Dendritic cell treated with granulocyte-macrophage colony-stimulating factor and Interleukin-4, amounts not matched to agents 40 ng/mL and 50 ng/mL, for 4 days (primary cell): ENCODE measurements around the gene HPS6.
A peak's percentile ranks its signal among the peaks of the same experiment; 100 is the strongest.

ENCODE experiments used
- H3K27ac Mint-ChIP-seq: one replicate; pipeline ENCODE4 v1.8.0; 2022; ENCODE audit warnings: mild to moderate bottlenecking, mixed read lengths
- H3K27me3 Mint-ChIP-seq: one replicate; pipeline ENCODE4 v1.8.0; 2022; ENCODE audit warnings: mild to moderate bottlenecking, mixed read lengths
- H3K36me3 Mint-ChIP-seq: one replicate; pipeline ENCODE4 v1.8.0; 2022; ENCODE audit warnings: low read depth, mixed read lengths
- H3K4me1 Mint-ChIP-seq: one replicate; pipeline ENCODE4 v1.8.0; 2022; ENCODE audit warnings: low read depth, mixed read lengths
- H3K4me3 Mint-ChIP-seq: one replicate; pipeline ENCODE4 v1.8.0; 2022; ENCODE audit warnings: mild to moderate bottlenecking, moderate library complexity, mixed read lengths
- H3K9me3 Mint-ChIP-seq: one replicate; pipeline ENCODE4 v1.8.0; 2022; ENCODE audit warnings: mixed read lengths
- intact Hi-C: fragments of 100-400 bp; cut with micrococcal nuclease; formaldehyde crosslinking; loops from one replicate; pipeline ENCODE4 v1.15.0; 2022

Gene HPS6

GRCh38 chr10:102055647-102056419 is 9.3 kb upstream of the HPS6 start, which contains the start of gene ARMH3:
ARMH3 (minus strand) TSS chr10:102056173; CDS start chr10:102040114, 16,059 bp downstream.
- Mint-ChIP-seq H3K27ac (peak within 1 kb of the TSS; percentile 98), H3K9me3 (no peaks in the 10 kb centered on the region), H3K27me3 (no peaks in the 10 kb centered on the region), H3K4me3 (peak within 1 kb of the TSS; percentile 93), H3K4me1 (peaks cover 31% of the 10 kb centered on the region), H3K36me3 (peaks cover 30% of the 10 kb centered on the region)
- intact Hi-C loops = loop anchor here (1.0 to 5.0 kb wide), 2 partner anchors 9 to 76 kb away; partner anchors contain the start of genes HPS6 and PPRC1

GRCh38 chr10:102059987-102060386 is 5.2 kb upstream of the HPS6 start:
- Mint-ChIP-seq H3K9me3 (no peaks in the 10 kb centered on the region), H3K27ac (no peak overlapping the region), H3K36me3 (peaks cover 12% of the 10 kb centered on the region), H3K4me1 (peaks cover 20% of the 10 kb centered on the region), H3K4me3 (no peak overlapping the region), H3K27me3 (no peaks in the 10 kb centered on the region)
- intact Hi-C loops = loop anchor here (5.0 kb wide), 1 partner anchor 72 kb away; the partner anchor contains the start of gene PPRC1

- Mint-ChIP-seq H3K36me3 (peaks cover 24% of the 10 kb centered on the region), H3K4me1 (peaks cover 52% of the 10 kb centered on the region), H3K27ac (peak overlapping the region; percentile 88), H3K27me3 (no peaks in the 10 kb centered on the region), H3K4me3 (peak overlapping the region; percentile 94), H3K9me3 (no peaks in the 10 kb centered on the region)
- intact Hi-C loops = no loop called here
Measured at GRCh38 chr10:102064503-102064867, 664 bp upstream of the HPS6 start.

GRCh38 chr10:102065561-102066398 is 631 bp downstream of the HPS6 start:
- Mint-ChIP-seq H3K27ac (peak overlapping the region; percentile 88), H3K4me1 (peaks cover 54% of the 10 kb centered on the region), H3K9me3 (no peaks in the 10 kb centered on the region), H3K36me3 (peaks cover 30% of the 10 kb centered on the region), H3K4me3 (peak overlapping the region; percentile 94), H3K27me3 (no peaks in the 10 kb centered on the region)
- intact Hi-C loops = loop anchor here (1.0 to 5.0 kb wide), 2 partner anchors 9 to 52 kb away; partner anchors contain the start of gene ARMH3

- peaks cover 30% of the 10 kb centered on the region for H3K36me3 Mint-ChIP-seq
- H3K27ac Mint-ChIP-seq = peak overlapping the region; percentile 88
- intact Hi-C loops = loop anchor here (5.0 kb wide), 1 partner anchor 51 kb away; no protein-coding TSS in a partner anchor
- H3K9me3 Mint-ChIP-seq = no peaks in the 10 kb centered on the region
- H3K27me3 Mint-ChIP-seq = no peaks in the 10 kb centered on the region
- peak overlapping the region; percentile 94 for H3K4me3 Mint-ChIP-seq
- H3K4me1 Mint-ChIP-seq = peaks cover 54% of the 10 kb centered on the region
Measured at GRCh38 chr10:102066399-102067088, 1.4 kb downstream of the HPS6 start.

- peak overlapping the region; percentile 88 for H3K27ac Mint-ChIP-seq
- H3K4me3 Mint-ChIP-seq = peak overlapping the region; percentile 94
Measured at GRCh38 chr10:102067091-102067916, 2.2 kb downstream of the HPS6 start.

GRCh38 chr10:102068216-102068615 is 3.1 kb downstream of the HPS6 start:
- Mint-ChIP-seq H3K36me3 (peaks cover 30% of the 10 kb centered on the region), H3K27me3 (no peaks in the 10 kb centered on the region), H3K4me1 (peaks cover 54% of the 10 kb centered on the region), H3K9me3 (no peaks in the 10 kb centered on the region), H3K4me3 (no peak overlapping the region), H3K27ac (peak overlapping the region; percentile 85)
- intact Hi-C loops = loop anchor here (5.0 kb wide), 1 partner anchor 49 kb away; no protein-coding TSS in a partner anchor

More at GRCh38 chr10:102067091-102067916, 2.2 kb downstream of the HPS6 start:
- H3K36me3 Mint-ChIP-seq = peaks cover 30% of the 10 kb centered on the region
- H3K4me1 Mint-ChIP-seq = peaks cover 51% of the 10 kb centered on the region
- no peaks in the 10 kb centered on the region for H3K27me3 Mint-ChIP-seq
- intact Hi-C loops = loop anchor here (5.0 kb wide), 1 partner anchor 50 kb away; no protein-coding TSS in a partner anchor
- H3K9me3 Mint-ChIP-seq = no peaks in the 10 kb centered on the region

- H3K36me3 Mint-ChIP-seq = peaks cover 30% of the 10 kb centered on the region
- H3K27ac Mint-ChIP-seq = peak overlapping the region; percentile 85
- peaks cover 59% of the 10 kb centered on the region for H3K4me1 Mint-ChIP-seq
- no peak overlapping the region for H3K4me3 Mint-ChIP-seq
- intact Hi-C loops = loop anchor here (5.0 kb wide), 1 partner anchor 48 kb away; no protein-coding TSS in a partner anchor
- no peaks in the 10 kb centered on the region for H3K9me3 Mint-ChIP-seq
- no peaks in the 10 kb centered on the region for H3K27me3 Mint-ChIP-seq
Measured at GRCh38 chr10:102069071-102069470, 3.9 kb downstream of the HPS6 start.

GRCh38 chr10:102072673-102073527 is 7.8 kb downstream of the HPS6 start:
- H3K36me3 Mint-ChIP-seq = peaks cover 6% of the 10 kb centered on the region
- peaks cover 32% of the 10 kb centered on the region for H3K4me1 Mint-ChIP-seq
- H3K4me3 Mint-ChIP-seq = no peak overlapping the region
- H3K27me3 Mint-ChIP-seq = peaks cover 2% of the 10 kb centered on the region
- no peak overlapping the region for H3K27ac Mint-ChIP-seq
- intact Hi-C loops = loop anchor here (1.0 to 5.0 kb wide), 3 partner anchors 61 to 232 kb away; no protein-coding TSS in a partner anchor
- H3K9me3 Mint-ChIP-seq = no peaks in the 10 kb centered on the region

- Mint-ChIP-seq H3K4me3 (no peak overlapping the region), H3K27me3 (no peaks in the 10 kb centered on the region), H3K27ac (no peak overlapping the region), H3K36me3 (no peaks in the 10 kb centered on the region), H3K9me3 (no peaks in the 10 kb centered on the region), H3K4me1 (peaks cover 5% of the 10 kb centered on the region)
- intact Hi-C loops = no loop called here
Measured at GRCh38 chr10:102083541-102083940, 18.4 kb downstream of the HPS6 start.

- Mint-ChIP-seq H3K4me1 (peaks cover 5% of the 10 kb centered on the region), H3K27me3 (no peaks in the 10 kb centered on the region), H3K36me3 (no peaks in the 10 kb centered on the region), H3K9me3 (no peaks in the 10 kb centered on the region), H3K4me3 (no peak overlapping the region), H3K27ac (no peak overlapping the region)
- intact Hi-C loops = no loop called here
Measured at GRCh38 chr10:102085336-102085735, 20.2 kb downstream of the HPS6 start.

GRCh38 chr10:102086196-102086595 is 21.0 kb downstream of the HPS6 start:
- no peaks in the 10 kb centered on the region for H3K36me3 Mint-ChIP-seq
- H3K9me3 Mint-ChIP-seq = no peaks in the 10 kb centered on the region
- intact Hi-C loops = no loop called here
- no peak overlapping the region for H3K4me3 Mint-ChIP-seq
- H3K27ac Mint-ChIP-seq = no peak overlapping the region
- H3K4me1 Mint-ChIP-seq = peaks cover 5% of the 10 kb centered on the region
- no peaks in the 10 kb centered on the region for H3K27me3 Mint-ChIP-seq
